Endodermal cell (in vitro differentiated cells): ENCODE results near the gene CALCOCO1. TPM values are rescaled to one million over a fixed set of nuclear protein-coding genes. Genes with fewer than 3 reads are reported as not detected.

Experiments used
- DNase-seq: peaks from one replicate; pipeline ENCODE4 v3.0.0-alpha.2; 2017
- H3K27ac ChIP-seq: 2 replicates; pipeline ENCODE4 v1.5.1; 2013; ENCODE audit warnings: mild to moderate bottlenecking, low read depth, low read length, moderate library complexity
- H3K27me3 ChIP-seq: 2 replicates; pipeline ENCODE4 v1.6.1; 2013; ENCODE audit warnings: mild to moderate bottlenecking, low read length, moderate library complexity; ENCODE audit not compliant: insufficient read depth, control insufficient read depth, poor library complexity, severe bottlenecking
- H3K36me3 ChIP-seq: 2 replicates; pipeline ENCODE4 v1.7.0; 2013; ENCODE audit warnings: mild to moderate bottlenecking, low read length, moderate library complexity; ENCODE audit not compliant: control insufficient read depth, insufficient read depth
- H3K4me1 ChIP-seq: one replicate; pipeline ENCODE4 v1.7.0; 2013; ENCODE audit warnings: low read length; ENCODE audit not compliant: control insufficient read depth, insufficient read depth
- H3K4me3 ChIP-seq: 2 replicates; pipeline ENCODE4 v1.5.1; 2013; ENCODE audit warnings: mild to moderate bottlenecking, low read length, moderate library complexity
- H3K9ac ChIP-seq: 2 replicates; pipeline ENCODE4 v1.6.1; 2013; ENCODE audit warnings: mild to moderate bottlenecking, low read length, moderate library complexity; ENCODE audit not compliant: poor library complexity, severe bottlenecking; ENCODE audit errors: extremely low read depth
- H3K9me3 ChIP-seq: 2 replicates; pipeline ENCODE4 v1.6.1; 2013; ENCODE audit warnings: mild to moderate bottlenecking, low read length, moderate library complexity; ENCODE audit not compliant: control insufficient read depth
- H3K27ac Mint-ChIP-seq: 2 replicates; pipeline ENCODE4 v1.8.0; 2020; ENCODE audit warnings: mixed read lengths
- H3K27me3 Mint-ChIP-seq: 2 replicates; pipeline ENCODE4 v1.8.0; 2021; ENCODE audit warnings: mild to moderate bottlenecking, mixed read lengths; ENCODE audit not compliant: insufficient read depth
- H3K36me3 Mint-ChIP-seq: 2 replicates; pipeline ENCODE4 v1.8.0; 2020; ENCODE audit warnings: low read depth, mixed read lengths
- H3K4me1 Mint-ChIP-seq: 2 replicates; pipeline ENCODE4 v1.8.0; 2020; ENCODE audit warnings: mixed read lengths
- H3K4me3 Mint-ChIP-seq: 2 replicates; pipeline ENCODE4 v1.8.0; 2020; ENCODE audit warnings: mild to moderate bottlenecking, moderate library complexity, mixed read lengths
- H3K9me3 Mint-ChIP-seq: 2 replicates; pipeline ENCODE4 v1.8.0; 2020; ENCODE audit warnings: mild to moderate bottlenecking, mixed read lengths
- CTCF ChIP-seq: fragments of 200-600 bp; sonication (generic); conservative IDR thresholded peaks from 2 replicates; pipeline ENCODE4 v1.5.0; 2021; ENCODE audit warnings: antibody characterized with exemption, mild to moderate bottlenecking
- WGBS, 2 experiments: methylation state at CpG; one replicate each; pipeline versions ENCODE4 v1.1.5 to v1.1.7; 2013; ENCODE audit warnings: missing lambda C conversion rate in 2 of 2, mixed read lengths in 1 of 2; ENCODE audit not compliant: insufficient coverage in 1 of 2, insufficient read length in 1 of 2; 5-methylcytosine and 5-hydroxymethylcytosine counted together
- total RNA-seq, 2 donors: library from RNA; stranded (reverse); fragmentation: NEBNext Ultra II Directional in 1 of 2; extraction: Animal tissue kit (Norgen Biotek cat#: 25700) in 1 of 2; gene quantifications; 2 replicates in 1 of 2; 3 replicates in 1 of 2; pipeline ENCODE4 v1.2.1, GENCODE V29; 2021

The CALCOCO1 gene
- total RNA-seq, 2 donors from 2014 or later, result 41.4 to 45.7 TPM

GRCh38 chr12:53755451-53755891, 28.2 kb upstream of the CALCOCO1 start:
- Histone ChIP-seq H3K9me3 (no peaks in the 10 kb centered on the region), H3K27ac (no peak overlapping the region), H3K36me3 (no peaks in the 10 kb centered on the region), H3K27me3 (peaks cover 80% of the 10 kb centered on the region), H3K9ac (no peak overlapping the region), H3K4me3 (no peak overlapping the region), H3K4me1 (no peaks in the 10 kb centered on the region)
- DNase-seq, result peak; percentile 82
- H3K4me3 Mint-ChIP-seq, result no peak overlapping the region
- H3K9me3 Mint-ChIP-seq, result no peaks in the 10 kb centered on the region
- WGBS, 2 experiments, result 70 to 73% methylated on average over 4 of the region's 4 CpGs
- no peaks in the 10 kb centered on the region for H3K36me3 Mint-ChIP-seq
- peaks cover 23% of the 10 kb centered on the region for H3K27me3 Mint-ChIP-seq
- TF ChIP-seq CTCF, result peak; percentile 72
- H3K4me1 Mint-ChIP-seq, result peaks cover 16% of the 10 kb centered on the region
- H3K27ac Mint-ChIP-seq, result no peak overlapping the region

GRCh38 chr12:53754633-53755264, 27.5 kb upstream of the CALCOCO1 start:
- no peaks in the 10 kb centered on the region for H3K36me3 Mint-ChIP-seq
- DNase-seq, result peak; percentile 43
- H3K9me3 ChIP-seq, result no peaks in the 10 kb centered on the region
- H3K27me3 Mint-ChIP-seq, result peaks cover 19% of the 10 kb centered on the region
- H3K27ac Mint-ChIP-seq, result no peak overlapping the region
- 40 to 78% methylated on average over 1 to 4 of the region's 4 CpGs for WGBS, 2 experiments
- H3K27me3 ChIP-seq, result peaks cover 83% of the 10 kb centered on the region
- H3K4me1 ChIP-seq, result no peaks in the 10 kb centered on the region
- peaks cover 16% of the 10 kb centered on the region for H3K4me1 Mint-ChIP-seq
- H3K9ac ChIP-seq, result no peak overlapping the region
- no peak for TF ChIP-seq CTCF
- no peaks in the 10 kb centered on the region for H3K36me3 ChIP-seq
- no peaks in the 10 kb centered on the region for H3K9me3 Mint-ChIP-seq
- H3K4me3 ChIP-seq, result no peak overlapping the region
- no peak overlapping the region for H3K4me3 Mint-ChIP-seq
- H3K27ac ChIP-seq, result no peak overlapping the region

GRCh38 chr12:53754188-53754585, 26.9 kb upstream of the CALCOCO1 start:
- H3K36me3 ChIP-seq, result no peaks in the 10 kb centered on the region
- DNase-seq, result peak; percentile 38
- H3K36me3 Mint-ChIP-seq, result no peaks in the 10 kb centered on the region
- no peak overlapping the region for H3K4me3 ChIP-seq
- H3K27me3 Mint-ChIP-seq, result peaks cover 13% of the 10 kb centered on the region
- H3K9me3 Mint-ChIP-seq, result no peaks in the 10 kb centered on the region
- peaks cover 83% of the 10 kb centered on the region for H3K27me3 ChIP-seq
- H3K9ac ChIP-seq, result no peak overlapping the region
- H3K27ac Mint-ChIP-seq, result no peak overlapping the region
- TF ChIP-seq CTCF, result no peak
- no peaks in the 10 kb centered on the region for H3K9me3 ChIP-seq
- no peaks in the 10 kb centered on the region for H3K4me1 ChIP-seq
- no peak overlapping the region for H3K27ac ChIP-seq
- WGBS, 2 experiments, result 85 to 88% methylated on average over 6 of the region's 7 CpGs
- no peak overlapping the region for H3K4me3 Mint-ChIP-seq
- H3K4me1 Mint-ChIP-seq, result peaks cover 16% of the 10 kb centered on the region
